Esophagus squamous epithelium (tissue), 5 donors: ENCODE results near the gene AVPR1B. TPM values are rescaled to one million over a fixed set of nuclear protein-coding genes. Genes with fewer than 3 reads are reported as not detected.

Experiments used
- DNase-seq: peaks from one replicate; lab custom pipeline; 2025; lab: John Stamatoyannopoulos, UW
- H3K27ac ChIP-seq, 4 donors: fragments of 200-600 bp; sonication (generic); one replicate each; pipeline ENCODE4 v1.5.1; 2016 to 2019; ENCODE audit warnings: mild to moderate bottlenecking in 1 of 4
- H3K27me3 ChIP-seq, 4 donors: fragments of 200-600 bp; sonication (generic); 1 replicate in 3 of 4; 2 replicates in 1 of 4; pipeline versions ENCODE4 v1.5.1 to v1.6.0; 2017 to 2021; ENCODE audit warnings: antibody characterized with exemption in 1 of 4
- H3K36me3 ChIP-seq, 3 donors: fragments of 200-600 bp; sonication (generic); one replicate each; pipeline ENCODE4 v1.5.1; 2016 to 2019
- H3K4me1 ChIP-seq, 3 donors: fragments of 200-600 bp; sonication (generic); one replicate each; pipeline ENCODE4 v1.5.1; 2017 to 2019
- H3K4me3 ChIP-seq, 4 donors: fragments of 200-600 bp; sonication (generic); 1 replicate in 3 of 4; 2 replicates in 1 of 4; pipeline ENCODE4 v1.5.1; 2016 to 2019; ENCODE audit warnings: mild to moderate bottlenecking in 2 of 4, moderate library complexity in 1 of 4
- H3K9me3 ChIP-seq, 3 donors: fragments of 200-600 bp; sonication (generic); one replicate each; pipeline ENCODE4 v1.5.1; 2016 to 2019
- CTCF ChIP-seq, 6 experiments: fragments of 450-650 bp in 4 of 6; fragments of 200-600 bp in 2 of 6; sonication (generic) in 2 of 6; IDR thresholded peaks; one replicate each; pipeline ENCODE4 v1.5.1; 2016 to 2019; ENCODE audit warnings: antibody characterized with exemption in 6 of 6, mild to moderate bottlenecking in 4 of 6, moderate library complexity in 4 of 6
- POLR2A ChIP-seq, 4 donors: fragments of 450-650 bp; IDR thresholded peaks; one replicate each; pipeline ENCODE4 v1.6.1; 2017; ENCODE audit warnings: antibody characterized with exemption in 4 of 4, mild to moderate bottlenecking in 4 of 4, moderate library complexity in 3 of 4
- WGBS, 2 donors: methylation state at CpG; one replicate each; pipeline ENCODE4 v1.1.5; 2018; 5-methylcytosine and 5-hydroxymethylcytosine counted together
- intact Hi-C: fragments of 100-400 bp; cut with DNase I; formaldehyde crosslinking; loops from one replicate; pipeline ENCODE4 v1.15.0; 2022
- total RNA-seq, 4 donors: library from RNA; depleted of rRNA; stranded (reverse); fragments of >200 nt; gene quantifications; one replicate each; pipeline ENCODE4 v1.1.0, GENCODE V29; 2016
- donor health status: DM: yes; HTN: yes; CAD: no.

AVPR1B gene
- total RNA-seq, result not detected

- Histone ChIP-seq H3K27ac (no peak within 1 kb of the TSS), H3K4me1 (peaks cover 15 to 51% (median 24%) of the 10 kb centered on the region in 3 donors), H3K36me3 (no peaks in the 10 kb centered on the region), H3K9me3 (peaks cover 0 to 14% (median 9%) of the 10 kb centered on the region in 3 donors), H3K4me3 (peak within 1 kb of the TSS; percentile 22 to 62 (median 41)), H3K27me3 (peaks cover 0 to 55% (median 0%) of the 10 kb centered on the region in 4 donors)
- intact Hi-C loops, result no loop called here
- TF ChIP-seq POLR2A (IDR thresholded peaks at IDR 0.05) (no peak), CTCF (IDR thresholded peaks at IDR 0.05) (no peak)
- no peak for DNase-seq
- 2% methylated on average over 27 to 29 of the region's 55 CpGs for WGBS, 2 donors
Observed at GRCh38 chr1:206117151-206117948, at the start of gene AVPR1B. Gene AVPR1B, minus strand, starts transcription at chr1:206117388. Its CDS starts 498 bp downstream, at chr1:206116890.

GRCh38 chr1:206145771-206146290 is 28.6 kb upstream of the AVPR1B start:
- Histone ChIP-seq H3K27me3 (peaks cover 0 to 31% (median 0%) of the 10 kb centered on the region in 4 donors), H3K27ac (no peak overlapping the region), H3K4me1 (no peaks in the 10 kb centered on the region), H3K9me3 (no peaks in the 10 kb centered on the region), H3K4me3 (no peak overlapping the region), H3K36me3 (no peaks in the 10 kb centered on the region)
- TF ChIP-seq POLR2A (IDR thresholded peaks at IDR 0.05) (no peak), CTCF (IDR thresholded peaks at IDR 0.05) (no peak)
- intact Hi-C loops, result no loop called here
- no peak for DNase-seq
- 60 to 65% methylated on average over 3 of the region's 3 CpGs for WGBS, 2 donors

- no peak for TF ChIP-seq CTCF (IDR thresholded peaks at IDR 0.05)
- no peak for TF ChIP-seq POLR2A (IDR thresholded peaks at IDR 0.05)
- Histone ChIP-seq H3K4me3 (no peak overlapping the region), H3K36me3 (no peaks in the 10 kb centered on the region), H3K9me3 (no peaks in the 10 kb centered on the region), H3K4me1 (no peaks in the 10 kb centered on the region), H3K27me3 (peaks cover 0 to 43% (median 0%) of the 10 kb centered on the region in 4 donors), H3K27ac (no peak overlapping the region)
- WGBS, 2 donors, result 82% methylated on average over 2 of the region's 2 CpGs; no CpG with 5 or more reads in 1 of the 2 donors
- DNase-seq, result no peak
- intact Hi-C loops, result no loop called here
Observed at GRCh38 chr1:206144605-206145004, 27.4 kb upstream of the AVPR1B start.

- intact Hi-C loops, result no loop called here
- Histone ChIP-seq H3K27me3 (peaks cover 0 to 52% (median 0%) of the 10 kb centered on the region in 4 donors), H3K27ac (no peak overlapping the region), H3K4me3 (no peak overlapping the region), H3K9me3 (no peaks in the 10 kb centered on the region), H3K36me3 (no peaks in the 10 kb centered on the region), H3K4me1 (no peaks in the 10 kb centered on the region)
- 87 to 88% methylated on average over 13 to 14 of the region's 15 CpGs for WGBS, 2 donors
- no peak for DNase-seq
- TF ChIP-seq CTCF (IDR thresholded peaks at IDR 0.05), result no peak
Observed at GRCh38 chr1:206143537-206144172, 26.5 kb upstream of the AVPR1B start.

- Histone ChIP-seq H3K4me3 (no peak overlapping the region), H3K9me3 (no peaks in the 10 kb centered on the region), H3K4me1 (no peaks in the 10 kb centered on the region), H3K36me3 (no peaks in the 10 kb centered on the region), H3K27ac (no peak overlapping the region), H3K27me3 (peaks cover 0 to 59% (median 0%) of the 10 kb centered on the region in 4 donors)
- no peak for TF ChIP-seq POLR2A (IDR thresholded peaks at IDR 0.05)
- no peak for DNase-seq
- 61 to 62% methylated on average over 2 of the region's 2 CpGs for WGBS, 2 donors
- intact Hi-C loops, result no loop called here
Observed at GRCh38 chr1:206142770-206143169, 25.6 kb upstream of the AVPR1B start.
